ENCODE data around the gene COQ8B.

GRCh38 chr19:40750058-40750873 lies 33.6 kb upstream of the COQ8B start, which contains the start of gene ACTMAP:
- TF ChIP-seq CTCF (IDR thresholded peaks at IDR 0.05 in 8 of 11, conservative IDR thresholded peaks at IDR 0.05 in 3 of 11) (peak in 2 of 11 experiments; percentile 6 to 40), POLR2A (IDR thresholded peaks at IDR 0.05) (peak in 2 of 3 donors; percentile 40 to 46)
